ENCODE measurements around the gene ZFHX2. TPM values are rescaled to one million over a fixed set of nuclear protein-coding genes. Genes with fewer than 3 reads are reported as not detected.
"Not testable (repeated sequence)": the region's sequence is repeated elsewhere in the genome, so short reads cannot be mapped to it uniquely, and the experiment has no call there.

ZFHX2 gene
- total RNA-seq, 1 donor from 2014 or later = 2.3 TPM

- H3K4me3 ChIP-seq (ENCODE audit: low read depth, low read length) = no peak overlapping the region
- H3K36me3 ChIP-seq (ENCODE audit: control insufficient read depth, insufficient read depth, low read length) = no peaks in the 10 kb centered on the region
- no peak for TF ChIP-seq CTCF (IDR thresholded peaks at IDR 0.05; ENCODE audit: insufficient read depth, low read length, poor library complexity, severe bottlenecking)
- H3K27me3 ChIP-seq (ENCODE audit: control insufficient read depth, insufficient read depth, low read length) = no peaks in the 10 kb centered on the region
- no peak for DNase-seq (ENCODE audit: low read depth)
These were observed 11.5 kb downstream of the ZFHX2 start for GRCh38 chr14:23540141-23540469.

GRCh38 chr14:23539248-23540140 lies 12.1 kb downstream of the ZFHX2 start:
- TF ChIP-seq CTCF (IDR thresholded peaks at IDR 0.05; ENCODE audit: insufficient read depth, low read length, poor library complexity, severe bottlenecking) = peak; percentile 66
- Histone ChIP-seq H3K27me3 (ENCODE audit: control insufficient read depth, insufficient read depth, low read length) (no peaks in the 10 kb centered on the region), H3K4me3 (ENCODE audit: low read depth, low read length) (no peak overlapping the region), H3K36me3 (ENCODE audit: control insufficient read depth, insufficient read depth, low read length) (no peaks in the 10 kb centered on the region)
- DNase-seq (ENCODE audit: low read depth) = no peak

- TF ChIP-seq CTCF (IDR thresholded peaks at IDR 0.05; ENCODE audit: insufficient read depth, low read length, poor library complexity, severe bottlenecking) = no peak
- no peak for DNase-seq (ENCODE audit: low read depth)
- Histone ChIP-seq H3K36me3 (ENCODE audit: control insufficient read depth, insufficient read depth, low read length) (no peaks in the 10 kb centered on the region), H3K4me3 (ENCODE audit: low read depth, low read length) (no peak overlapping the region), H3K27me3 (ENCODE audit: control insufficient read depth, insufficient read depth, low read length) (no peaks in the 10 kb centered on the region)
These were observed 12.8 kb downstream of the ZFHX2 start for GRCh38 chr14:23538785-23539184.

GRCh38 chr14:23538050-23538718 lies 13.4 kb downstream of the ZFHX2 start:
- DNase-seq (ENCODE audit: low read depth) = no peak
- H3K4me3 ChIP-seq (ENCODE audit: low read depth, low read length) = no peak overlapping the region
- no peak for TF ChIP-seq CTCF (IDR thresholded peaks at IDR 0.05; ENCODE audit: insufficient read depth, low read length, poor library complexity, severe bottlenecking)
- no peaks in the 10 kb centered on the region for H3K36me3 ChIP-seq (ENCODE audit: control insufficient read depth, insufficient read depth, low read length)
- no peaks in the 10 kb centered on the region for H3K27me3 ChIP-seq (ENCODE audit: control insufficient read depth, insufficient read depth, low read length)

GRCh38 chr14:23537351-23538049 lies 14.1 kb downstream of the ZFHX2 start:
- TF ChIP-seq CTCF (IDR thresholded peaks at IDR 0.05; ENCODE audit: insufficient read depth, low read length, poor library complexity, severe bottlenecking) = no peak
- no peak for DNase-seq (ENCODE audit: low read depth)
- Histone ChIP-seq H3K4me3 (ENCODE audit: low read depth, low read length) (no peak overlapping the region), H3K27me3 (ENCODE audit: control insufficient read depth, insufficient read depth, low read length) (no peaks in the 10 kb centered on the region), H3K36me3 (ENCODE audit: control insufficient read depth, insufficient read depth, low read length) (no peaks in the 10 kb centered on the region)

- DNase-seq (ENCODE audit: low read depth); H3K4me3 ChIP-seq (ENCODE audit: low read depth, low read length); H3K36me3 ChIP-seq (ENCODE audit: control insufficient read depth, insufficient read depth, low read length); H3K27me3 ChIP-seq (ENCODE audit: control insufficient read depth, insufficient read depth, low read length): not testable (repeated sequence)
These were observed 14.7 kb downstream of the ZFHX2 start for GRCh38 chr14:23536906-23537305.

Data from kidney epithelial cell (primary cell).